ENCODE data around the gene CSNK1A1. TPM values are rescaled to one million over a fixed set of nuclear protein-coding genes. Genes with fewer than 3 reads are reported as not detected.
"Not testable (repeated sequence)": the region's sequence is repeated elsewhere in the genome, so short reads cannot be mapped to it uniquely, and the experiment has no call there.

The CSNK1A1 gene
- polyA plus RNA-seq, 2 of the 4 experiments (the other 2 are of a cell fraction), result 123 to 218 TPM

- H3K9me3 ChIP-seq, result no peaks in the 10 kb centered on the region
- DNase-seq (ENCODE audit: low read depth in 1 of 2, low spot score in 1 of 2) (no peak), ATAC-seq (no peak), FAIRE-seq (no peak)
- H3K4me2 ChIP-seq, result no peak overlapping the region
- no peak overlapping the region for H3K27ac ChIP-seq
- 72% methylated on average over 4 of the region's 4 CpGs for WGBS (ENCODE audit: missing lambda C conversion rate)
- ChIA-PET CTCF (interaction anchor here (0.7 to 0.8 kb wide), 2 partner anchors 8 to 10 kb away, joined by 3 read pairs; no protein-coding TSS in a partner anchor), POLR2A (no interaction called here)
- no peaks in the 10 kb centered on the region for H3K4me1 ChIP-seq
- TF ChIP-seq KDM1A (IDR thresholded peaks at IDR 0.05; ENCODE audit: low read depth), result no peak
- no peak for TF ChIP-seq HEYL (CRISPR knock-in tag; IDR thresholded peaks at IDR 0.05)
- TF ChIP-seq KDM5A (IDR thresholded peaks at IDR 0.05), result no peak
- no peak for TF ChIP-seq SREBF2 (IDR thresholded peaks at IDR 0.05)
- TF ChIP-seq EHMT2 (IDR thresholded peaks at IDR 0.05; ENCODE audit: low read depth), result no peak
- TF ChIP-seq ZSCAN20 (CRISPR knock-in tag; IDR thresholded peaks at IDR 0.05), result no peak
- TF ChIP-seq, protein P1, sequence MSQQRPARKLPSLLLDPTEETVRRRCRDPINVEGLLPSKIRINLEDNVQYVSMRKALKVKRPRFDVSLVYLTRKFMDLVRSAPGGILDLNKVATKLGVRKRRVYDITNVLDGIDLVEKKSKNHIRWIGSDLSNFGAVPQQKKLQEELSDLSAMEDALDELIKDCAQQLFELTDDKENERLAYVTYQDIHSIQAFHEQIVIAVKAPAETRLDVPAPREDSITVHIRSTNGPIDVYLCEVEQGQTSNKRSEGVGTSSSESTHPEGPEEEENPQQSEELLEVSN (IDR thresholded peaks at IDR 0.05; ENCODE audit: borderline replicate concordance, low read depth), result no peak
- no peak for TF ChIP-seq NFE2L2 (conservative IDR thresholded peaks at IDR 0.05; ENCODE audit: low read length)
- no peak overlapping the region for H3K4me3 ChIP-seq
Observed at GRCh38 chr5:149572576-149573231, 21.5 kb upstream of the CSNK1A1 start.

DNA sequence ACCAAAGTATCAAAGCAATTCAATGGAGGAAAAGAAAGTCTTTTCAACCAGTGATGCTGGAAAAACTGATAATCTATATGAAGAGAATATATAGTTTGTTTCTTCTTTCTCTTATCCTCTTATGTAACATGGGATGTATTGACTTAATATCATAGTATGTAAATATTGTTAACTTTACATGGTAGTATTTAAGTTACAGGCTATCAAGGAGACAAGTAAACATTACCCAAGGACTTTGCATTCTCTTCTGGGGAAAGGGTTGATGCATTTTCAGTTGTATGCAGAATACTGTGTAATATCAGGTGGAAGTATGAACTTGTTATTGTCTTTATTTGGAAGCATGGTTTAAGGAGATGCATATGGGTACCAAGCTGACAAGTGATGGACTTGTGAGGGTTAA is 20.9 kb upstream of the CSNK1A1 start:
- POLR2A ChIA-PET, result no interaction called here
- Histone ChIP-seq H3K4me3 (no peak overlapping the region), H3K27ac (no peak overlapping the region), H3K4me1 (no peaks in the 10 kb centered on the region), H3K4me2 (no peak overlapping the region), H3K9me3 (no peaks in the 10 kb centered on the region)
- ATAC-seq (no peak), DNase-seq (ENCODE audit: low read depth in 1 of 2, low spot score in 1 of 2) (no peak), FAIRE-seq (peak; percentile 18)
- TF ChIP-seq, protein P1 (IDR thresholded peaks at IDR 0.05; ENCODE audit: borderline replicate concordance, low read depth), result no peak
- TF ChIP-seq NR3C1 (IDR thresholded peaks at IDR 0.05), result no peak
- CTCF ChIA-PET, result interaction anchor here (0.7 to 0.9 kb wide), 2 partner anchors 137 to 196 kb away, joined by 3 read pairs; no protein-coding TSS in a partner anchor

DNA sequence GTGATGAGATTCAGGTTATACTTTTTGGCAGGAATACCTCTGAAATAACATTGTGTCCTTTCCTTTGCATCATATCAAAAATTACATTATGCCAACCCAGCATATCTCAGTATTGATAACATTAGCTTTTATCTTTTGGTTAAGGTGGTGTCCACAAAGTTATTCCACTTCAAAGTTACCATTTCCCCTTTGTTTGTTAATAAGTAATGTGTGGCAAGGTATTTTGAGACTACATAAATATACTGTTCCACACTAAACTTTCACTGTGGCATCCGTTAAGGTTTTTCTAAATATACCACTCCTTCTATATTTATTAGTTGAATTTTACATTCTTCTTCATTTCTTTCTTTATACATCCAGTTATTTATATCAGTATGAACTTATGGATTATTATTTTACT is 16.0 kb upstream of the CSNK1A1 start:
- no peaks in the 10 kb centered on the region for H3K9me3 ChIP-seq

GRCh38 chr5:149564542-149565140 is 13.4 kb upstream of the CSNK1A1 start:
- peak overlapping the region; percentile 42 for H3K4me2 ChIP-seq
- H3K4me3 ChIP-seq, H3K9me3 ChIP-seq: not testable (repeated sequence)
- peak overlapping the region; percentile 90 to 91; a peak in 5 of 6 replicates for H3K27ac ChIP-seq
- POLR2A ChIA-PET, result interaction anchor here (1.3 kb wide), 1 partner anchor 18 kb away, joined by 3 read pairs; no protein-coding TSS in a partner anchor
- DNase-seq (ENCODE audit: low read depth in 1 of 2, low spot score in 1 of 2) (peak; percentile 78 to 85), ATAC-seq (peak; percentile 92 to 95), FAIRE-seq (peak; percentile 95)
- WGBS (ENCODE audit: missing lambda C conversion rate), result 50% methylated on average over 15 of the region's 15 CpGs
- peak; percentile 61; the same call in 2 of the 3 replicates for TF ChIP-seq SMC3 (IDR thresholded peaks at IDR 0.05)
- peak; percentile 81 for TF ChIP-seq CTCF (IDR thresholded peaks at IDR 0.05)
- TF ChIP-seq, protein P2, sequence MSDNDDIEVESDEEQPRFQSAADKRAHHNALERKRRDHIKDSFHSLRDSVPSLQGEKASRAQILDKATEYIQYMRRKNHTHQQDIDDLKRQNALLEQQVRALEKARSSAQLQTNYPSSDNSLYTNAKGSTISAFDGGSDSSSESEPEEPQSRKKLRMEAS (IDR thresholded peaks at IDR 0.05), result peak; percentile 19; the same call in 1 of the 2 replicates
- TF ChIP-seq RAD21 (conservative IDR thresholded peaks at IDR 0.05 in 1 of 2, IDR thresholded peaks at IDR 0.05 in 1 of 2), result peak; percentile 89 to 92
- peaks cover 38% of the 10 kb centered on the region for H3K4me1 ChIP-seq
- CTCF ChIA-PET, result interaction anchor here (0.6 to 4.6 kb wide), 52 partner anchors 9 to 828 kb away, joined by 3 to 58 read pairs (median 4); partner anchors contain the start of genes ARHGEF37, CSNK1A1 and IL17B

More for the DNA sequence above, 16.0 kb upstream of the CSNK1A1 start:
- FAIRE-seq (no peak), ATAC-seq (no peak), DNase-seq (ENCODE audit: low read depth in 1 of 2, low spot score in 1 of 2) (no peak)
- H3K4me2 ChIP-seq, result no peak overlapping the region
- no peak overlapping the region for H3K27ac ChIP-seq
- whole genome bisulfite sequencing (ENCODE audit: missing lambda C conversion rate), result 63% methylated on average over 1 of the region's 1 CpG
- peaks cover 19% of the 10 kb centered on the region for H3K4me1 ChIP-seq
- TF ChIP-seq ZNF302 (CRISPR knock-in tag; IDR thresholded peaks at IDR 0.05) (no peak), POLR2A (IDR thresholded peaks at IDR 0.05; ENCODE audit: low read length) (no peak), EP300 (IDR thresholded peaks at IDR 0.05) (no peak), HOXB13 (CRISPR knock-in tag; IDR thresholded peaks at IDR 0.05; ENCODE audit: low read depth) (no peak), EHF (CRISPR knock-in tag; IDR thresholded peaks at IDR 0.05) (no peak)
- H3K4me3 ChIP-seq, result no peak overlapping the region
- ChIA-PET CTCF (interaction anchor here (1.0 to 4.6 kb wide), 9 partner anchors 16 to 250 kb away, joined by 3 to 58 read pairs (median 23); partner anchors contain the start of gene CSNK1A1), POLR2A (no interaction called here)

Data from A549 (cell line).